ENCODE data around the gene PRDM16. TPM values are rescaled to one million over a fixed set of nuclear protein-coding genes. Genes with fewer than 3 reads are reported as not detected.

PRDM16 gene
- total RNA-seq, 1 donor from 2014 or later, result 21.4 TPM

- Mint-ChIP-seq H3K27ac (ENCODE audit: unreplicated experiment) (no peak overlapping the region), H3K4me3 (ENCODE audit: unreplicated experiment) (no peak overlapping the region), H3K4me1 (ENCODE audit: unreplicated experiment) (peaks cover 38% of the 10 kb centered on the region), H3K36me3 (ENCODE audit: low read depth, unreplicated experiment) (no peaks in the 10 kb centered on the region), H3K9me3 (ENCODE audit: unreplicated experiment) (no peaks in the 10 kb centered on the region), H3K27me3 (ENCODE audit: unreplicated experiment) (peaks cover 13% of the 10 kb centered on the region)
- no peak for DNase-seq (ENCODE audit: low spot score)
- no peak for TF ChIP-seq CTCF (IDR thresholded peaks at IDR 0.05; ENCODE audit: unreplicated experiment)
Observed at GRCh38 chr1:3244927-3245315, 175.9 kb downstream of the PRDM16 start.

- Mint-ChIP-seq H3K27me3 (ENCODE audit: unreplicated experiment) (peaks cover 11% of the 10 kb centered on the region), H3K27ac (ENCODE audit: unreplicated experiment) (no peak overlapping the region), H3K36me3 (ENCODE audit: low read depth, unreplicated experiment) (no peaks in the 10 kb centered on the region), H3K4me1 (ENCODE audit: unreplicated experiment) (peaks cover 40% of the 10 kb centered on the region), H3K4me3 (ENCODE audit: unreplicated experiment) (no peak overlapping the region), H3K9me3 (ENCODE audit: unreplicated experiment) (no peaks in the 10 kb centered on the region)
- no peak for DNase-seq (ENCODE audit: low spot score)
- TF ChIP-seq CTCF (IDR thresholded peaks at IDR 0.05; ENCODE audit: unreplicated experiment), result no peak
Observed at GRCh38 chr1:3245344-3245743, 176.3 kb downstream of the PRDM16 start.

GRCh38 chr1:3245768-3246167 lies 176.8 kb downstream of the PRDM16 start:
- Mint-ChIP-seq H3K9me3 (ENCODE audit: unreplicated experiment) (no peaks in the 10 kb centered on the region), H3K4me1 (ENCODE audit: unreplicated experiment) (peaks cover 42% of the 10 kb centered on the region), H3K27ac (ENCODE audit: unreplicated experiment) (peak overlapping the region; percentile 87), H3K36me3 (ENCODE audit: low read depth, unreplicated experiment) (no peaks in the 10 kb centered on the region), H3K27me3 (ENCODE audit: unreplicated experiment) (peaks cover 11% of the 10 kb centered on the region), H3K4me3 (ENCODE audit: unreplicated experiment) (no peak overlapping the region)
- no peak for TF ChIP-seq CTCF (IDR thresholded peaks at IDR 0.05; ENCODE audit: unreplicated experiment)
- no peak for DNase-seq (ENCODE audit: low spot score)

GRCh38 chr1:3246251-3246650 lies 177.2 kb downstream of the PRDM16 start:
- no peaks in the 10 kb centered on the region for H3K9me3 Mint-ChIP-seq (ENCODE audit: unreplicated experiment)
- H3K36me3 Mint-ChIP-seq (ENCODE audit: low read depth, unreplicated experiment), result no peaks in the 10 kb centered on the region
- TF ChIP-seq CTCF (IDR thresholded peaks at IDR 0.05; ENCODE audit: unreplicated experiment), result no peak
- no peak overlapping the region for H3K4me3 Mint-ChIP-seq (ENCODE audit: unreplicated experiment)
- H3K27ac Mint-ChIP-seq (ENCODE audit: unreplicated experiment), result no peak overlapping the region
- peaks cover 42% of the 10 kb centered on the region for H3K4me1 Mint-ChIP-seq (ENCODE audit: unreplicated experiment)
- H3K27me3 Mint-ChIP-seq (ENCODE audit: unreplicated experiment), result peaks cover 11% of the 10 kb centered on the region
- DNase-seq (ENCODE audit: low spot score), result no peak

- Mint-ChIP-seq H3K36me3 (ENCODE audit: low read depth, unreplicated experiment) (no peaks in the 10 kb centered on the region), H3K27me3 (ENCODE audit: unreplicated experiment) (peaks cover 11% of the 10 kb centered on the region), H3K9me3 (ENCODE audit: unreplicated experiment) (no peaks in the 10 kb centered on the region), H3K4me1 (ENCODE audit: unreplicated experiment) (peaks cover 42% of the 10 kb centered on the region), H3K4me3 (ENCODE audit: unreplicated experiment) (no peak overlapping the region), H3K27ac (ENCODE audit: unreplicated experiment) (peak overlapping the region; percentile 20)
- no peak for TF ChIP-seq CTCF (IDR thresholded peaks at IDR 0.05; ENCODE audit: unreplicated experiment)
- peak; percentile 26 for DNase-seq (ENCODE audit: low spot score)
Observed at GRCh38 chr1:3247521-3248121, 178.6 kb downstream of the PRDM16 start.
